ENCODE data around the gene XIAP. TPM values are rescaled to one million over a fixed set of nuclear protein-coding genes. Genes with fewer than 3 reads are reported as not detected.
A peak's percentile ranks its signal among the peaks of the same experiment; 100 is the strongest.
"Not testable (repeated sequence)": the region's sequence is repeated elsewhere in the genome, so short reads cannot be mapped to it uniquely, and the experiment has no call there.

Gene XIAP
- 10 to 100 TPM in 1 of 3 donors, 1 to 10 TPM in 2; 7.3 to 11.2 (median 8.1) TPM for polyA plus RNA-seq

DNA sequence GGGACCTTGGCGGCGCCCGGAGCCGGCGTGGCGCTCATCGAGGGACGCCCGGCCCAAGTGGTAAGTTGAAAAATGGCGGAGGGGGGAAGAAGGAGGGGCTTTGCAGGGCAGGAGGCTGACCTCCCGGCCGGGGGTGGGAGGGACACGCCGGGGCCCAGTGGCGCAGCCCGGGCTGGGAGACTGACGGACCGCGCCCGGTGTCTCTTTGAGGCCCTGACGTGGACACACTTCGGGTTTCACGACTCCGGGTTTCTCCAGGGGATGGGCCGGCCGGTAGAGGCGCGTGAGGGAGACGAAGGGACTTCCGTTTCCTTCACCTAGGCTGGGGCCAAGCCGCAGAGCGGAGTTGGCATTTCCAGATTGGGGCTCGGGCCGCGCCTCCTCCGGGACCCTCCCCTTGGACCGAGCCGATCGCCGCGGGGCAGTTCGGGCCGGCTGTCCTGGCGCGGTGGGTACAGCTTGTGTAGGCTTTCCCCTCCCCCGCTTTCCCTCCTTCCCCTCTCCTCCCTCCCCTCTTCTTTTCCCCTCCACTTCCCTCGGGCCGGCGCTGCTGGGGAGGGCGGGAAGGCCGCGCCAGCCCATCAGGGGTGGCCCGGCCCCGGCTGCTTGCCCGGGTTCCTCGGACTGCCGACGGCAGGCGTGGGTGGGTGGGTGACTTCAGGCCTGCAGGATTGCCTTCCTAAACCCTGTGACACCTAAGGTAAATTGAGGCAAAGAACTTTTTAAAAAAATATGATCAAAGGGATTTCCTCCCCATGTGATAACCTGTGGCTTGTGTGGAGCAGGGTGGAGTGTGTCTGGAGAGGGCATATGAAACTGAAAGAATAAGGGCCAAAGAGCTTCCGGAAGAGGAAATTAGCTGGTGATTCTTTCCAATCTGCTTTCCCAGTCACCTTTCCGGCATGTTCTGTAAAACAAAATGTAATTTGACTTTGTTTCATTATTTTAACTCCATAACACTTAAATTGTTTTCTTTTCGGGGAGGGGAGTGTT lies at the start of gene XIAP:
XIAP (plus strand) TSS at position 208 of the 993 bp plus-strand sequence. CDS start 25,610 bp downstream, outside the sequence.
- peak within 1 kb of the TSS; percentile 97 for H3K27ac ChIP-seq (ENCODE audit: low read depth, low read length)
- WGBS, 3 donors = 0 to 34% (median 0%) methylated on average over 26 to 53 of the region's 62 CpGs

DNA sequence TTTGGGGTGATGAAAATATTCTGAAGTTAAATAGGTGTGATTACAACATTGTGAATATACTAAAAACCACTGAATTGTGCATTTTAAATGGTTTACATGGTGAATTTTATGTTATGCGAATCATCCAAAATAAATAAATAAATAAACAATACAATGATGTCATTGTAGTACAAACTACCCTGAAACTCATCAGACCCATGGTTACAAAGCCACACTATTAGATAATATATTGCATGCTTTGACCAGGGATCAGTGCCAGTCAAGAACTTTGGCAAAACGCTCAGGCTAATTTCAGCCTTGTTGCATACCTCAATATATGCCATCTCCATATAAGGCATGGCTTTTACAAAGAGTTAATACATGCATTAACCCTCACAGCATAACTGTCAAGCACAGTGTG lies 45.5 kb upstream of the XIAP start:
- no peak overlapping the region for H3K27ac ChIP-seq (ENCODE audit: low read depth, low read length)
- 70 to 82% (median 80%) methylated on average over 2 of the region's 2 CpGs for WGBS, 3 donors

DNA sequence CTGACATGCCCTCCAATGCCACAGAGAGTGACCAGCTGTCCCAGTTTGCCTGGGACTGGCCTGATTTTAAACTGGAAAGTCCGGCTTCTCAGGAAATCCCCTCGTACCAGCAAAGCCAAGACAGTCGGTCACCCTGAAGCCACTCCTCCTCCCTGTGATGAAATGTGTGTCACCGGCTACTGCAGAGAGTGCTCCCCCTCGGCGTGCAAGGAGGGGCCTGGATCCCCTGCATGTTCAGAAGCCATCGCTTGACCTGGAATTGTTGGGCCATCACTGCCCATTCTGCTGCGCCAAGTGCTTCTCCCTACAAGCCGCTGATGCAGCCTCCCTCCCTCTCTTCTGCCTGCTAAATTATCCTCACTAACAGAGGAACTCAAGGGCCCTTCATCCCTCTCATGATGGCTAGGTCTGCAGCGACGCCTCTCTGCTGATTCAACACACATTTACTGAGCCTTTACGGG lies 44.9 kb upstream of the XIAP start:
- 67% methylated on average over 5 to 12 of the region's 12 CpGs for WGBS, 3 donors
- H3K27ac ChIP-seq (ENCODE audit: low read depth, low read length) = not testable (repeated sequence)

- H3K27ac ChIP-seq (ENCODE audit: low read depth, low read length) = no peak overlapping the region
- WGBS, 3 donors = 22 to 84% (median 82%) methylated on average over 6 of the region's 6 CpGs
Measured at GRCh38 chrX:123817288-123817894, 42.5 kb upstream of the XIAP start.

DNA sequence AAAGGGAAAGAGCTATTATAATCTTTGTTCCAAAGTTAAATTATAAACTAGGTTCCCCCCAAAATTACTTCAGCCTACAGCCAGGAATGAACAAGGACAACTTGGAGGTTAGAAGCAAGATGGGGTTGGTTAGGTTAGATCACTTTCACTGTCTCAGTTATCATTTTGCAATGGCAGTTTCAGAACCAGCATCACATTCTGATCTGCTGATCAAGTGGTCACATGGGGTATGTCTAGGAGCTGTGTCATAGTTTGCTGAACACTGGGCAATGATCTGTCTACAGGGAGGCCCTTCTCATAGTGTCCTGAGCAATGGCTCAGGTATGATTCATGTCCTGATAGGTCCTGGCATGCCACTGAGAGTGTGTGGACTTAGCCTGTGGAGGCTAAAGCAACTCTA lies 41.6 kb upstream of the XIAP start:
- H3K27ac ChIP-seq (ENCODE audit: low read depth, low read length) = no peak overlapping the region

GRCh38 chrX:123822965-123823364 lies 36.9 kb upstream of the XIAP start:
- 69 to 86% (median 76%) methylated on average over 1 of the region's 1 CpG for WGBS, 3 donors
- no peak overlapping the region for H3K27ac ChIP-seq (ENCODE audit: low read depth, low read length)

DNA sequence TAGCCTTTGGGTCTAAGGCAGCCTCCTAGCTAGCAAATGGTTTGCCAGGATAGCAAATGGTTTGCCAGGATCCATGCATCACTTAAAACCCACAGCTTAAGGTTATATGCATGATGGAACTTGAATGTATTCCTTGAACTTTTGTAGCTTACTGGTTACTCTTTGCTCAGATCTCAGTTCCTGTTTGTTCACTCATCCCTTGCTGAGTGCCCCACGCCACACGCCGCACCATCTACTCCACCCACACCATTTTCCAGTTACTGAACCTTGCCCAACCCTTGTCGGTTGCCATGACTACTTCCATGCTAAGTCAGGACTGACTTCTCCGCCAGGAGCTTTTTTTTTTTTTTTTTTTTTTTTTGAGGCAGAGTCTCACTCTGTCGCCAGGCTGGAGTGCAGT lies 29.5 kb upstream of the XIAP start:
- H3K27ac ChIP-seq (ENCODE audit: low read depth, low read length) = no peak overlapping the region
- 58 to 74% (median 68%) methylated on average over 5 to 6 of the region's 6 CpGs for WGBS, 3 donors

GRCh38 chrX:123833387-123833786 lies 26.5 kb upstream of the XIAP start:
- WGBS, 3 donors = 50 to 55% (median 52%) methylated on average over 7 of the region's 7 CpGs
- H3K27ac ChIP-seq (ENCODE audit: low read depth, low read length) = no peak overlapping the region

DNA sequence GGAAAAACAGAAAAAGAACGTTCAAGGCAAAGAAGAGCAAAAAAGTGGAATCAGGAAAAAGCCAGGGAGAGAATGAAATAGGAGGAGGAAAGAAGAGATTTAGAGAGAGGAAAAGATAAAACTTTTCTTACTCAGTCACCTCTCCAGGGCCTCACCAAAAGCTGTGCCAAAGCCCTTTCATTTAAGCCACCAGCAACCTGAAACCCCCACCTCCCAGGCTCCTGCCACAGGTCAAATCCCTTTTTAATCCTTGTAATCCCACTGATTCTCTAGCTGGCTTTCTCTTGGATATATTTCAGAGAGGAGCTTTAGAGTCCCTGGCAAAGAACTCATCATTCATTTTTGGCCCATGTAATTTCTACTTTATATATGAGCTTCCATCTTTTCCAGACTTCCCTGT lies 25.7 kb upstream of the XIAP start:
- WGBS, 3 donors = 45 to 85% (median 64%) methylated on average over 1 of the region's 1 CpG
- no peak overlapping the region for H3K27ac ChIP-seq (ENCODE audit: low read depth, low read length)

DNA sequence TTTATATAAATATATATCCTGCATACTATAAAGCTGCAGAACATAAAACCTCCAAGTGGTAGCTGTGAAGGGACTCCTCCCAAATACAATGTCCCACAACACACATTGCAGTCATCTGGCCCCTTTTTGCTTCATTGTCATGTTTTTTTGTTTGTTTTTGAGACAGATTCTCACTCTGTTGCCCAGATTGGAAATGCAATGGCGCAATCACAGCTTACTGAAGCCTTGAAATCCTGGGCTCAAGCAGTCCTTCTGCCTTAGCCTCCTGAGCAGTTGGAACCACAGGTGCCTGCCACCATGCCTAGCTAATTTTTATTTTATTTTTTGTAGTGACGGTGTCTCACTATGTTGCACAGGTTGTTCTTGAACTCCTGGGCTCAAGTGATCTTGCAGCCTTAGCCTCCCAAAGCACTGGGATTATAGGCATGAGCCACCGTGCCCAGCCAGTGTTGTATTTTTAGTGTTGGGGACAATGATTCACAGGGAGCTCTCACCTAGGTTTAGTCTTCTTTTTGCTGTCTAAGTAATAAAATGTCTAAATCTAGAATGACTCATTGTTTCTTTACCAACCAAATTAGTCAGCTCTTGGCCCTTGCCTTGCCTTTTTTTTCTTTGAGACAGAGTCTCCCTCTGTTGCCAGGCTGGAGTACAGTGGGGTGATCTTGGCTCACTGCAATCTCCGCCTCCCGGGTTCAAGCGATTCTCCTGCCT lies 24.0 kb upstream of the XIAP start:
- 81 to 88% (median 86%) methylated on average over 6 of the region's 6 CpGs for WGBS, 3 donors
- no peak overlapping the region for H3K27ac ChIP-seq (ENCODE audit: low read depth, low read length)

DNA sequence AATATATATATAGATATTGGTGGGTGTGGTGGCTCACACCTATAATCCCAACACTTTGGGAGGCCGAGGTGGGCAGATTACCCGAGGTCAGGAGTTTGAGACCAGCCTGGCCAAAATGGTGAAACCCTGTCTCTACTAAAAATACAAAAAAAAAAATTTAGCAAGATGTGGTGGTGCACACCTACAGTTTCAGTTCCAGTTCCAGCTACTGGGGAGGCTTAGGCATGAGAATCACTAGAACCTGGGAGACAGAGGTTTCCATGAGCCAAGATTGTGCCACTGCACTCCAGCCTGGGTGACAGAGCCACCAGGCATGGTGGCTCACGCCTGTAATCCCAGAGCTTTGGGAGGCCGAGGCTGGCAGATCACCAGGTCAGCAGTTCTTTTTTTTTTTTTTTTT lies 14.7 kb upstream of the XIAP start:
- 86 to 100% (median 87%) methylated on average over 2 to 4 of the region's 4 CpGs for WGBS, 3 donors

GRCh38 chrX:123846577-123847038 lies 13.2 kb upstream of the XIAP start:
- H3K27ac ChIP-seq (ENCODE audit: low read depth, low read length) = no peak overlapping the region
- WGBS, 3 donors = 90 to 96% (median 93%) methylated on average over 7 of the region's 7 CpGs

More for the DNA sequence above, 14.7 kb upstream of the XIAP start:
- not testable (repeated sequence) for H3K27ac ChIP-seq (ENCODE audit: low read depth, low read length)

DNA sequence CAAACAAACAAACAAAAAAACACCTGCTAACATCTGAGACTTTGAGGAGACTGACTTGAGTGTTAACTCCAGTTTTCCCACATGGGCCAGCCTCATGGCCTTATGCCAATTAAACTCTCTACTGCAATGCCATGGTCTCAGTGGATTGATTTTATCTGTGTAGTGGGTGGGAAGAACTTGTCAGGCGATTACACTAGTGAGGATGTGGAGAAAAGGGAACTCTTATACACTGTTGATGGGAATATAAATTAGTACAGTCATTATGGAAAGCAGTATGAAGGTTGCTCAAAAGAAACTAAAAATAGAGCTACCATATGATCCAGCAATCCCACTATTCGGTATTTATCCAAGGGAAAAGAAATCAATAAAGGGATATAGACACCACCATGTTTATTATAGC lies 12.8 kb upstream of the XIAP start:
- 79 to 88% (median 82%) methylated on average over 2 of the region's 2 CpGs for WGBS, 3 donors
- no peak overlapping the region for H3K27ac ChIP-seq (ENCODE audit: low read depth, low read length)

DNA sequence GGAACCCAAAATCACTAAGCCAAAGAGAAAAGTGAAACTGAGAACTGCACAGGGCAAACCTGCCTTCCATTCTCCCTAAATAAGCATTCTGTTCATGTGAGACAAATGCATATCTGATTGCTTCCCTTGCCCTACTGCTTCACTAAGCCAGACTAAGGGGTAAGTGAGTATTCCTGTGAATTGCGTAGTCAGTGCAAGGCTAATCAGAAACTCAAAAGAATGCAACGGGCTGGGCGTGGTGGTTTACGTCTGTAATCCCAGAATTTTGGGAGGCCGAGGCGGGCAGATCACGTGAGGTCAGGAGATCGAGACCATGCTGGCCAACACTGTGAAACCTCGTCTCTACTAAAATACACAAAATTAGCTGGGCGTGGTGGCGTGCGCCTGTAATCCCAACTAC lies 10.8 kb upstream of the XIAP start:
- WGBS, 3 donors = 92 to 97% (median 95%) methylated on average over 11 to 12 of the region's 12 CpGs
- no peak overlapping the region for H3K27ac ChIP-seq (ENCODE audit: low read depth, low read length)

GRCh38 chrX:123849906-123850305 lies 9.9 kb upstream of the XIAP start:
- WGBS, 3 donors = 74 to 86% (median 82%) methylated on average over 9 of the region's 9 CpGs
- not testable (repeated sequence) for H3K27ac ChIP-seq (ENCODE audit: low read depth, low read length)

DNA sequence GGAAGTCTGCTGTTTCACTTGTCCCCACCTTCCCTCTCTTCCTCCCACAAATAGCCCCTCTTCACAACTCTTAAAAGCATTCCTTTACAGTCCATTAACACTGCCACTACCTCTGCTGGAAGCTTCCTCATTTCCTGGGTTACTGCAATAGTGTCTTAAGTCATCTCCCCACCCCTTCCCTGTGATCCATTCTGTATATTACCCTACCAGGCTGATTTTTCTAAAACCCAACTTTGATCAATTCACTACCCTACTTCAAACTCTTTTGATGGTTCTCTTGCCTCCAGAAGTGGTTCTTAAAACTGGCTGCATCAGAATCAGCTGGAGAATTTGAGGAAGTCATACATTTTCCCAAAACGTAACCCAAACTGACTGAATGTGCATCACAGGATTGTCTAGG lies 8.8 kb upstream of the XIAP start:
- 51 to 93% (median 55%) methylated on average over 1 of the region's 1 CpG for WGBS, 3 donors
- no peak overlapping the region for H3K27ac ChIP-seq (ENCODE audit: low read depth, low read length)

DNA sequence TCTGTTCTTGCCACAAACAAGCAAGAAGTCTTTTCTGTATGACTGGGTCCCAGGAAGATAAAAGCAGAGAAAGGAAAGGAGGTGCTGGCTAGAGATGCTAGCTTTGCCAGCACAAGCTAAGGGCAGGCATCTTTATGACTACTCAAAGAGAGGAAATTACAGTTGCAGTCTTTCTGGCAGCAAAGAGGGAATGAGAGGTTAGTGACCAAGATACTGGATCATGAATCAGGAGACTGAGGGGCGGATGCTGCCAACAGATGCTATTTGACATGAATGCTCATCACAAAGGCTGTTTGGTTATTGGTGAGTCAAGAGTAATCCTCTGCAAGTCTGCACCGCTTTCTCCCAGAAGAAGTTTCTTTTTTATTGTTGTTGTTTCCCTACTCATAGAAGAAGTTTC lies 5.5 kb upstream of the XIAP start:
- no peak overlapping the region for H3K27ac ChIP-seq (ENCODE audit: low read depth, low read length)
- 50 to 93% (median 89%) methylated on average over 2 of the region's 2 CpGs for WGBS, 3 donors

DNA sequence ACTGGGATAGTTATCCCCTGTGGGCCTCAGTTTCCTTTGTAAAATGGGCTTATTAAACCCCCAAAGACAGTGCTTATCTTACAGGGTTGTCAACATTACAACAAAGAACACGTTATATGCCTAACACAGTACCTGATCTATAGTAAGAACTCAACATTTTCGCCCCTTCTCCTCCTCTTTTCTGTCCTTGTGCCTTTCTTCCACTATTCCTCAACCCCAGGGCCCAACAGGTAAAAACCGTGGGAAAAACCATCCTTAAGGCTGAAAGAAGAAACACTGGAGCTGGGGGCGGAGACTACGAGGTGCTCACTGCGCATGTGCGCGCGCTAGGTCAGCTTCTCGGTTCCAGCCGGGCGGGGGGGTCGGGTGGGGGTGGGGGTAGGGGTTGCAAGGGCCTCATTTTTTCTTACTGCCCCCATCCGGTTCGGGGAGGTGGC lies 426 bp upstream of the XIAP start:
- H3K27ac ChIP-seq (ENCODE audit: low read depth, low read length) = peak overlapping the region; percentile 97
- 0 to 29% (median 0%) methylated on average over 13 to 15 of the region's 15 CpGs for WGBS, 3 donors

- no peak overlapping the region for H3K27ac ChIP-seq (ENCODE audit: low read depth, low read length)
- 0 to 47% (median 0%) methylated on average over 4 of the region's 4 CpGs for WGBS, 3 donors
Measured at GRCh38 chrX:123860983-123861382, 1.1 kb downstream of the XIAP start.

Data from adipose tissue (tissue), 3 donors.